GM12878 (cell line): ENCODE data around the gene NRTN. TPM values are rescaled to one million over a fixed set of nuclear protein-coding genes. Genes with fewer than 3 reads are reported as not detected.

ENCODE experiments used
- ATAC-seq: fragments of 200-7000 bp; cut with Tn5 transposase; 3 replicates; pipeline ENCODE4 v1.9.1; 2020; ENCODE audit warnings: mild to moderate bottlenecking, moderate library complexity
- BruUV-seq: library from RNA; stranded (reverse); fragments of 400-500 nt; replicated peaks from 2 replicates; lab custom pipeline; 2021; lab: Mats Ljungman, UMichigan
- CTCF ChIA-PET: fragments of 300-600 bp; sonication (Branson Sonifier 250); formaldehyde crosslinking; extraction: SDS; loops from one replicate; lab custom pipeline; 2021; ENCODE audit warnings: inconsistent platforms; lab: Yijun Ruan, JAX
- POLR2A ChIA-PET: fragments of 350-600 bp; formaldehyde crosslinking; extraction: SDS; loops from one replicate; lab custom pipeline; 2021; ENCODE audit warnings: inconsistent platforms; lab: Charles Lee
- RAD21 ChIA-PET: fragments of 300-600 bp; sonication (Branson Sonifier 250); formaldehyde crosslinking; loops from one replicate; lab custom pipeline; 2023; ENCODE audit warnings: antibody characterized with exemption; ENCODE audit not compliant: unreplicated experiment; lab: Charles Lee
- SMC1A ChIA-PET: fragments of 300-600 bp; sonication (Branson Sonifier 250); formaldehyde crosslinking; loops from one replicate; lab custom pipeline; 2023; ENCODE audit not compliant: unreplicated experiment, uncharacterized antibody; lab: Charles Lee
- DNase-seq: peaks from one replicate; pipeline ENCODE4 v3.0.0-alpha.2; 2011; ENCODE audit warnings: low read depth, low spot score
- FAIRE-seq: peaks from 3 replicates; lab custom pipeline; 2011; peaks lifted over from hg19 to GRCh38; lab: Jason Lieb, UNC
- H2AFZ ChIP-seq: 2 replicates; pipeline ENCODE4 v1.6.0; 2011; ENCODE audit warnings: low read depth, low read length, control low read depth; ENCODE audit not compliant: control insufficient read depth
- H3K27ac ChIP-seq: 2 replicates; pipeline ENCODE4 v1.5.1; 2011; ENCODE audit warnings: control low read depth; ENCODE audit not compliant: control insufficient read depth, insufficient read depth
- H3K27me3 ChIP-seq, 2 experiments: replicated peaks in 1 of 2; 2 replicates each; pipeline versions ENCODE4 v1.6.0 to v1.6.1; 2011; ENCODE audit warnings: low read length in 1 of 2; ENCODE audit not compliant: control insufficient read depth in 2 of 2, insufficient read depth in 2 of 2
- H3K36me3 ChIP-seq, 2 experiments: 2 replicates each; pipeline ENCODE4 v1.5.1; 2011; ENCODE audit warnings: low read length in 1 of 2; ENCODE audit not compliant: control insufficient read depth in 2 of 2, insufficient read depth in 2 of 2
- H3K4me1 ChIP-seq: 2 replicates; pipeline ENCODE4 v1.6.1; 2011; ENCODE audit warnings: mild to moderate bottlenecking, low read length, moderate library complexity, mixed read lengths; ENCODE audit not compliant: control insufficient read depth, insufficient read depth
- H3K4me2 ChIP-seq: 2 replicates; pipeline ENCODE4 v1.6.0; 2011; ENCODE audit warnings: control low read depth; ENCODE audit not compliant: control insufficient read depth, insufficient read depth
- H3K4me3 ChIP-seq: fragments of 200-600 bp; sonication (generic); 2 replicates; pipeline ENCODE4 v1.5.1; 2016
- H3K79me2 ChIP-seq: 2 replicates; pipeline ENCODE4 v1.6.0; 2011; ENCODE audit warnings: low read length; ENCODE audit not compliant: control insufficient read depth, insufficient read depth
- H3K9ac ChIP-seq: 2 replicates; pipeline ENCODE4 v1.8.0; 2011; ENCODE audit warnings: low read length, control low read depth, mixed read lengths; ENCODE audit not compliant: control insufficient read depth, insufficient read depth
- H3K9me3 ChIP-seq: replicated peaks from 3 replicates; pipeline ENCODE4 v1.5.1; 2011; ENCODE audit warnings: mild to moderate bottlenecking, low read length; ENCODE audit not compliant: control insufficient read depth, insufficient read depth
- H4K20me1 ChIP-seq: 2 replicates; pipeline ENCODE4 v1.6.0; 2011; ENCODE audit not compliant: control insufficient read depth, insufficient read depth
- HDGF ChIP-seq: fragments of 450-650 bp; IDR thresholded peaks from 2 replicates; pipeline ENCODE4 v1.6.1; 2016; ENCODE audit warnings: antibody characterized with exemption
- IKZF2 ChIP-seq, 2 experiments: fragments of 450-650 bp; IDR thresholded peaks; 2 replicates each; pipeline ENCODE4 v1.6.1; 2017; ENCODE audit warnings: mild to moderate bottlenecking in 2 of 2, moderate library complexity in 2 of 2
- MYC ChIP-seq: IDR thresholded peaks from 2 replicates; pipeline ENCODE4 v1.6.1; 2011; ENCODE audit warnings: mild to moderate bottlenecking, low read length, moderate library complexity, inconsistent platforms; ENCODE audit not compliant: insufficient read depth, insufficient replicate concordance, insufficient read length, severe bottlenecking
- NFYA ChIP-seq: IDR thresholded peaks from 2 replicates; pipeline ENCODE4 v1.6.1; 2011; ENCODE audit warnings: low read depth, mild to moderate bottlenecking, low read length, improper control_type of control experiment, borderline replicate concordance
- NR2F1 ChIP-seq: fragments of 450-650 bp; conservative IDR thresholded peaks from 2 replicates; pipeline ENCODE4 v1.6.1; 2017; ENCODE audit warnings: mild to moderate bottlenecking
- RBBP5 ChIP-seq: fragments of 200-600 bp; sonication (generic); conservative IDR thresholded peaks from 2 replicates; pipeline ENCODE4 v1.6.1; 2016
- RCOR1 ChIP-seq: conservative IDR thresholded peaks from 2 replicates; pipeline ENCODE4 v1.6.1; 2012; ENCODE audit warnings: low read depth, low read length, improper control_type of control experiment
- SREBF1 ChIP-seq: IDR thresholded peaks from 2 replicates; pipeline ENCODE4 v1.6.1; 2012; ENCODE audit warnings: mild to moderate bottlenecking, low read length
- STAT3 ChIP-seq: IDR thresholded peaks from 2 replicates; pipeline ENCODE4 v1.6.1; 2011; ENCODE audit warnings: low read depth, low read length, improper control_type of control experiment
- ZNF24 ChIP-seq: fragments of 450-650 bp; IDR thresholded peaks from 2 replicates; pipeline ENCODE4 v1.6.1; 2017; ENCODE audit warnings: antibody characterized with exemption, mild to moderate bottlenecking
- WGBS: methylation state at CpG from one replicate; pipeline ENCODE4 v1.1.6; 2016; ENCODE audit warnings: low lambda C conversion rate; ENCODE audit not compliant: insufficient replicate concordance, insufficient coverage; ENCODE audit errors: missing lambda C conversion rate; 5-methylcytosine and 5-hydroxymethylcytosine counted together
- in situ Hi-C: fragments of 300-500 bp; cut with MboI; formaldehyde crosslinking; loops from 9 replicates; pipeline ENCODE4 v1.14.3; 2018; ENCODE audit warnings: mixed read lengths
- intact Hi-C: fragments of 100-400 bp; cut with micrococcal nuclease; formaldehyde crosslinking; loops from one replicate; pipeline ENCODE4 v1.14.2; 2022; ENCODE audit not compliant: unreplicated experiment
- polyA plus RNA-seq, 11 experiments: library from polyadenylated mRNA; depleted of rRNA in 4 of 11; unstranded in 6 of 11; stranded (reverse) in 5 of 11; fragments of >200 nt; fragmentation: Nextera tagmentation in 4 of 11; fragmentation: Illumina TruSeq in 1 of 11; extraction: Ambion mirVana in 4 of 11; extraction: Trizol in 1 of 11; gene quantifications; 1 replicate in 1 of 11; 2 replicates in 10 of 11; pipeline versions ENCODE4 v1.2.1 to v1.2.3, GENCODE V29; 2011 to 2016; ENCODE audit warnings: inconsistent platforms in 2 of 11, missing spikeins in 2 of 11, low read depth in 1 of 11
- total RNA-seq, 4 experiments: library from RNA; depleted of rRNA in 3 of 4; stranded (reverse); fragments of >200 nt in 3 of 4; fragmentation: Illumina TruSeq in 1 of 4; extraction: Trizol in 1 of 4; gene quantifications; 2 replicates each; pipeline versions ENCODE4 v1.2.1 to v1.2.3, GENCODE V29; 2013 to 2021
- TF ChIP-seq, protein P1 (sequence below): fragments of 450-650 bp; IDR thresholded peaks from 2 replicates; pipeline ENCODE4 v1.6.1; 2017; ENCODE audit warnings: mild to moderate bottlenecking
- TF ChIP-seq, protein P2 (sequence below): fragments of 450-650 bp; formaldehyde crosslinking; IDR thresholded peaks from 2 replicates; pipeline ENCODE4 v1.4.0; 2022; ENCODE audit warnings: mild to moderate bottlenecking, moderate library complexity
- TF ChIP-seq, protein P3 (sequence below): IDR thresholded peaks from 2 replicates; pipeline ENCODE4 v1.6.1; 2011; ENCODE audit warnings: borderline replicate concordance, low read depth, mild to moderate bottlenecking, moderate library complexity, low read length; ENCODE audit not compliant: insufficient read depth, poor library complexity, severe bottlenecking
- TF ChIP-seq, protein P4 (sequence below), 3 experiments: IDR thresholded peaks in 2 of 3; conservative IDR thresholded peaks in 1 of 3; 2 replicates each; pipeline ENCODE4 v1.5.1; 2011; ENCODE audit warnings: low read depth in 3 of 3, low read length in 3 of 3, mild to moderate bottlenecking in 3 of 3, control low read depth in 2 of 3, moderate library complexity in 2 of 3, inconsistent platforms in 1 of 3, mixed read lengths in 1 of 3; ENCODE audit not compliant: control insufficient read depth in 2 of 3, insufficient read depth in 1 of 3; ENCODE audit errors: extremely low read depth in 1 of 3
- TF ChIP-seq, protein P5 (sequence below): IDR thresholded peaks from 2 replicates; pipeline ENCODE4 v1.6.1; 2011; ENCODE audit warnings: borderline replicate concordance, low read depth, mild to moderate bottlenecking, moderate library complexity, mixed read lengths, low read length; ENCODE audit not compliant: insufficient read depth; ENCODE audit errors: extremely low read length

The NRTN gene
- total and polyA plus RNA-seq, 10 of the 15 experiments (the other 5 are each of a cell fraction or from before 2014, with no cell fraction given) = not detected

DNA sequence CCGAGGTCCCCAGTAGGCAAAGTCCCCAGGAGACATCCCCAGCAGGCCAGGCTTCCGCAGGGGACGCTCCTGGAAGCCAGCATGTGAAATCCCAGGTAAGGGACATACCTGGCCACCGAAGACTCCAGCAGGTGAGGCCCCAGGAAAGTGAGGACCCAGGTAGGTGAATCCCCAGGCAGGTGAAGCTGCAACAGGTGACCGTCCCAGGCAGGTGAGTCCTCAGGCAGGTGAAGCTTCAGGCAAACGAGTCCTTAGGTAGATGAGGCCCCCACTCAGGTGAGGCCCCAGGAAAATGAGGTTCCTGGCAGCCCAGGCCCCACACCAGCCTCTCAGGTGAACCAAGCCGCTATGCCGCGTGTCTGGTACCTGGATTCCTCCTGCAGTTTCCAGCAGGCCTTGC lies 26.3 kb downstream of the NRTN start:
- no TSS peak for BruUV-seq
- H3K9ac ChIP-seq = no peak overlapping the region
- in situ Hi-C loops = no loop called here
- ChIA-PET POLR2A (interaction anchor here (0.6 kb wide), 1 partner anchor 1424 kb away, joined by 4 read pairs; no protein-coding TSS in a partner anchor), SMC1A (no interaction called here), RAD21 (no interaction called here), CTCF (no interaction called here)
- H3K79me2 ChIP-seq = no peaks in the 10 kb centered on the region
- ATAC-seq = no peak
- H3K27ac ChIP-seq = no peak overlapping the region
- no peak for DNase-seq
- peaks cover 0 to 4% of the 10 kb centered on the region in 2 experiments; a peak in 2 of 4 replicates for H3K27me3 ChIP-seq
- peaks cover 24% of the 10 kb centered on the region for H3K4me1 ChIP-seq
- no peak overlapping the region for H3K4me3 ChIP-seq
- intact Hi-C loops = no loop called here
- no peak overlapping the region for H2AFZ ChIP-seq
- no peak overlapping the region for H3K4me2 ChIP-seq
- no peaks in the 10 kb centered on the region for H3K9me3 ChIP-seq
- no peak for FAIRE-seq
- H4K20me1 ChIP-seq = no peaks in the 10 kb centered on the region
- WGBS = 78% methylated on average over 9 of the region's 9 CpGs
- no peaks in the 10 kb centered on the region for H3K36me3 ChIP-seq
- TF ChIP-seq SREBF1 = no peak
- TF ChIP-seq RCOR1 = no peak
- no peak for TF ChIP-seq MYC
- TF ChIP-seq, protein P1, sequence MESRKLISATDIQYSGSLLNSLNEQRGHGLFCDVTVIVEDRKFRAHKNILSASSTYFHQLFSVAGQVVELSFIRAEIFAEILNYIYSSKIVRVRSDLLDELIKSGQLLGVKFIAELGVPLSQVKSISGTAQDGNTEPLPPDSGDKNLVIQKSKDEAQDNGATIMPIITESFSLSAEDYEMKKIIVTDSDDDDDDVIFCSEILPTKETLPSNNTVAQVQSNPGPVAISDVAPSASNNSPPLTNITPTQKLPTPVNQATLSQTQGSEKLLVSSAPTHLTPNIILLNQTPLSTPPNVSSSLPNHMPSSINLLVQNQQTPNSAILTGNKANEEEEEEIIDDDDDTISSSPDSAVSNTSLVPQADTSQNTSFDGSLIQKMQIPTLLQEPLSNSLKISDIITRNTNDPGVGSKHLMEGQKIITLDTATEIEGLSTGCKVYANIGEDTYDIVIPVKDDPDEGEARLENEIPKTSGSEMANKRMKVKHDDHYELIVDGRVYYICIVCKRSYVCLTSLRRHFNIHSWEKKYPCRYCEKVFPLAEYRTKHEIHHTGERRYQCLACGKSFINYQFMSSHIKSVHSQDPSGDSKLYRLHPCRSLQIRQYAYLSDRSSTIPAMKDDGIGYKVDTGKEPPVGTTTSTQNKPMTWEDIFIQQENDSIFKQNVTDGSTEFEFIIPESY = no peak
- TF ChIP-seq NFYA = no peak
- TF ChIP-seq, protein P2, sequence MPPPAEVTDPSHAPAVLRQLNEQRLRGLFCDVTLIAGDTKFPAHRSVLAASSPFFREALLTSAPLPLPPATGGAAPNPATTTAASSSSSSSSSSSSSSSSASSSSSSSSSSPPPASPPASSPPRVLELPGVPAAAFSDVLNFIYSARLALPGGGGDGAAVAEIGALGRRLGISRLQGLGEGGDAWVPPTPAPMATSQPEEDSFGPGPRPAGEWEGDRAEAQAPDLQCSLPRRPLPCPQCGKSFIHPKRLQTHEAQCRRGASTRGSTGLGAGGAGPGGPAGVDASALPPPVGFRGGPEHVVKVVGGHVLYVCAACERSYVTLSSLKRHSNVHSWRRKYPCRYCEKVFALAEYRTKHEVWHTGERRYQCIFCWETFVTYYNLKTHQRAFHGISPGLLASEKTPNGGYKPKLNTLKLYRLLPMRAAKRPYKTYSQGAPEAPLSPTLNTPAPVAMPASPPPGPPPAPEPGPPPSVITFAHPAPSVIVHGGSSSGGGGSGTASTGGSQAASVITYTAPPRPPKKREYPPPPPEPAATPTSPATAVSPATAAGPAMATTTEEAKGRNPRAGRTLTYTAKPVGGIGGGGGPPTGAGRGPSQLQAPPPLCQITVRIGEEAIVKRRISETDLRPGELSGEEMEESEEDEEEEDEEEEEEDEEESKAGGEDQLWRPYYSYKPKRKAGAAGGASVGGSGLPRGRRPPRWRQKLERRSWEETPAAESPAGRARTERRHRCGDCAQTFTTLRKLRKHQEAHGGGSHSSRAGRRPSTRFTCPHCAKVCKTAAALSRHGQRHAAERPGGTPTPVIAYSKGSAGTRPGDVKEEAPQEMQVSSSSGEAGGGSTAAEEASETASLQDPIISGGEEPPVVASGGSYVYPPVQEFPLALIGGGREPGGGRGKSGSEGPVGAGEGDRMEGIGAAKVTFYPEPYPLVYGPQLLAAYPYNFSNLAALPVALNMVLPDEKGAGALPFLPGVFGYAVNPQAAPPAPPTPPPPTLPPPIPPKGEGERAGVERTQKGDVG (CRISPR knock-in tag) = no peak
- TF ChIP-seq RBBP5 = no peak
- TF ChIP-seq, protein P3, sequence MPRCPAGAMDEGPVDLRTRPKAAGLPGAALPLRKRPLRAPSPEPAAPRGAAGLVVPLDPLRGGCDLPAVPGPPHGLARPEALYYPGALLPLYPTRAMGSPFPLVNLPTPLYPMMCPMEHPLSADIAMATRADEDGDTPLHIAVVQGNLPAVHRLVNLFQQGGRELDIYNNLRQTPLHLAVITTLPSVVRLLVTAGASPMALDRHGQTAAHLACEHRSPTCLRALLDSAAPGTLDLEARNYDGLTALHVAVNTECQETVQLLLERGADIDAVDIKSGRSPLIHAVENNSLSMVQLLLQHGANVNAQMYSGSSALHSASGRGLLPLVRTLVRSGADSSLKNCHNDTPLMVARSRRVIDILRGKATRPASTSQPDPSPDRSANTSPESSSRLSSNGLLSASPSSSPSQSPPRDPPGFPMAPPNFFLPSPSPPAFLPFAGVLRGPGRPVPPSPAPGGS = no peak
- TF ChIP-seq ZNF24 = no peak
- TF ChIP-seq HDGF = no peak
- TF ChIP-seq, protein P4, sequence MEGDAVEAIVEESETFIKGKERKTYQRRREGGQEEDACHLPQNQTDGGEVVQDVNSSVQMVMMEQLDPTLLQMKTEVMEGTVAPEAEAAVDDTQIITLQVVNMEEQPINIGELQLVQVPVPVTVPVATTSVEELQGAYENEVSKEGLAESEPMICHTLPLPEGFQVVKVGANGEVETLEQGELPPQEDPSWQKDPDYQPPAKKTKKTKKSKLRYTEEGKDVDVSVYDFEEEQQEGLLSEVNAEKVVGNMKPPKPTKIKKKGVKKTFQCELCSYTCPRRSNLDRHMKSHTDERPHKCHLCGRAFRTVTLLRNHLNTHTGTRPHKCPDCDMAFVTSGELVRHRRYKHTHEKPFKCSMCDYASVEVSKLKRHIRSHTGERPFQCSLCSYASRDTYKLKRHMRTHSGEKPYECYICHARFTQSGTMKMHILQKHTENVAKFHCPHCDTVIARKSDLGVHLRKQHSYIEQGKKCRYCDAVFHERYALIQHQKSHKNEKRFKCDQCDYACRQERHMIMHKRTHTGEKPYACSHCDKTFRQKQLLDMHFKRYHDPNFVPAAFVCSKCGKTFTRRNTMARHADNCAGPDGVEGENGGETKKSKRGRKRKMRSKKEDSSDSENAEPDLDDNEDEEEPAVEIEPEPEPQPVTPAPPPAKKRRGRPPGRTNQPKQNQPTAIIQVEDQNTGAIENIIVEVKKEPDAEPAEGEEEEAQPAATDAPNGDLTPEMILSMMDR (IDR thresholded peaks at IDR 0.05 in 2 of 3, conservative IDR thresholded peaks at IDR 0.05 in 1 of 3; ENCODE audit: control insufficient read depth in 2 of 3, extremely low read depth in 1 of 3, insufficient read depth in 1 of 3, low read depth in 3 of 3, low read length in 3 of 3) = no peak
- TF ChIP-seq STAT3 = no peak
- no peak for TF ChIP-seq NR2F1
- no peak for TF ChIP-seq IKZF2 (IDR thresholded peaks at IDR 0.05)
- TF ChIP-seq, protein P5, sequence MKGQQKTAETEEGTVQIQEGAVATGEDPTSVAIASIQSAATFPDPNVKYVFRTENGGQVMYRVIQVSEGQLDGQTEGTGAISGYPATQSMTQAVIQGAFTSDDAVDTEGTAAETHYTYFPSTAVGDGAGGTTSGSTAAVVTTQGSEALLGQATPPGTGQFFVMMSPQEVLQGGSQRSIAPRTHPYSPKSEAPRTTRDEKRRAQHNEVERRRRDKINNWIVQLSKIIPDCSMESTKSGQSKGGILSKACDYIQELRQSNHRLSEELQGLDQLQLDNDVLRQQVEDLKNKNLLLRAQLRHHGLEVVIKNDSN = no peak
